SU-DHL-6 (cell line): ENCODE data around the gene ZNF185.

ENCODE experiments used
- CTCF ChIP-seq: fragments of 200-600 bp; sonication (generic); IDR thresholded peaks from one replicate; pipeline ENCODE4 v1.5.1; 2017; ENCODE audit warnings: antibody characterized with exemption, mild to moderate bottlenecking, low read length, moderate library complexity; ENCODE audit not compliant: insufficient read depth, poor library complexity, severe bottlenecking
- EZH2phosphoT487 ChIP-seq: fragments of 200-600 bp; sonication (generic), shearing (Covaris generic); conservative IDR thresholded peaks from 2 replicates; pipeline ENCODE4 v1.6.1; 2018; ENCODE audit warnings: mild to moderate bottlenecking, antibody characterized with exemption, low read length, moderate library complexity, mixed read lengths

- no peak for TF ChIP-seq CTCF
- TF ChIP-seq EZH2phosphoT487, result no peak
Measured at GRCh38 chrX:152871260-152871659, 26.6 kb upstream of the ZNF185 start.
